HG03097 (cell line): ENCODE data around the gene ZXDC.

ENCODE experiments used
- ATAC-seq: cut with Tn5 transposase; IDR thresholded peaks from one replicate; pipeline ENCODE4 v1.9.1; 2021; ENCODE audit not compliant: unreplicated experiment, low FRiP score

The ZXDC gene

DNA sequence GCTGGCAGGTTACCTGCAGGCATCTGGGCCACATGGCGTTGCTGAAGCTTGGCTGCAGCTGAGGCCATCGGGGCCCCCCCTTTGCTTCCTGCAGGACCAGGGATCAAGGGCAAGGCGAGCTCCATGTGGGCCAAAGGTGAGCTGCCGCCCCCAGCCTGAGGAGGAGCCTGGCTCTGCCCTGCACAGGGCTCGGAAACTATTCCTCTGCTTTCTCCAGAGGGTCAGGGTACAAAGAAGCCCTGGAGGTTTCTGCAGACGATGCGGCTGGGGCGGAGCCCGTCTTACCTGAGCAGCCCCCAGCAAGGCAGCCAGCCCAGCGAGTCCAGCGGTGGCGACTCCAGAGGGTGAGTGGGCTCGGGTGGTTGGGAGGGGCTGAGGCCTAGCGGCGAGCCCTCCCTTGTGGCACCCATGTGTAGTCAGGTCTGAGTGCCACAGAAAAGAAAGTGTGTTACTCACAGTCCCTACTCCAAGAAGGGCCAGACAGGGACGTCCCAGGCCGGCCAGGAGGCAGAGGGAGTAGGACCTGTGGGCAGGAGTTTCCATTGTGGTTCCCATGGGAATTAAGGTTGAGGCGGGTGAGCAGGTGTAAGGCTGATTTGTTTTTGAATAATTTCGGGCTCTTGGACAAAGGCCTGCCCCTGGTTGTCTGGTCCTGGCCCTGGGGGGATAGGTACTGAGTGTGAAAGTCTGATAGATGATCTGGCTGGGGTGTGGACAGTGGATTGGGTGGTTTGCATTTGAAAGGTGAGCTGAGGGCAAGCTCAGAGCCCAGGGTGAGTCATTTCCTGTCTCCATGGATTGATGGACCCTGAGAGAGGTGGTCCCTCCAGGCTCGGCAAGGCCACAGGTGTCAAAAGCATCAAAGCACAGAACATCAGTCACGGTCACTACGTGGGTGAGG lies 55.6 kb downstream of the ZXDC start:
- no peak for ATAC-seq

- ATAC-seq, result no peak
These were observed 56.5 kb downstream of the ZXDC start for GRCh38 chr3:126419151-126419703.

- ATAC-seq, result no peak
These were observed 57.0 kb downstream of the ZXDC start for GRCh38 chr3:126418661-126419131.

- no peak for ATAC-seq
These were observed 57.6 kb downstream of the ZXDC start for GRCh38 chr3:126417981-126418530.

GRCh38 chr3:126417515-126417914 lies 58.2 kb downstream of the ZXDC start:
- no peak for ATAC-seq

- ATAC-seq, result no peak
These were observed 58.7 kb downstream of the ZXDC start for GRCh38 chr3:126416943-126417342.

DNA sequence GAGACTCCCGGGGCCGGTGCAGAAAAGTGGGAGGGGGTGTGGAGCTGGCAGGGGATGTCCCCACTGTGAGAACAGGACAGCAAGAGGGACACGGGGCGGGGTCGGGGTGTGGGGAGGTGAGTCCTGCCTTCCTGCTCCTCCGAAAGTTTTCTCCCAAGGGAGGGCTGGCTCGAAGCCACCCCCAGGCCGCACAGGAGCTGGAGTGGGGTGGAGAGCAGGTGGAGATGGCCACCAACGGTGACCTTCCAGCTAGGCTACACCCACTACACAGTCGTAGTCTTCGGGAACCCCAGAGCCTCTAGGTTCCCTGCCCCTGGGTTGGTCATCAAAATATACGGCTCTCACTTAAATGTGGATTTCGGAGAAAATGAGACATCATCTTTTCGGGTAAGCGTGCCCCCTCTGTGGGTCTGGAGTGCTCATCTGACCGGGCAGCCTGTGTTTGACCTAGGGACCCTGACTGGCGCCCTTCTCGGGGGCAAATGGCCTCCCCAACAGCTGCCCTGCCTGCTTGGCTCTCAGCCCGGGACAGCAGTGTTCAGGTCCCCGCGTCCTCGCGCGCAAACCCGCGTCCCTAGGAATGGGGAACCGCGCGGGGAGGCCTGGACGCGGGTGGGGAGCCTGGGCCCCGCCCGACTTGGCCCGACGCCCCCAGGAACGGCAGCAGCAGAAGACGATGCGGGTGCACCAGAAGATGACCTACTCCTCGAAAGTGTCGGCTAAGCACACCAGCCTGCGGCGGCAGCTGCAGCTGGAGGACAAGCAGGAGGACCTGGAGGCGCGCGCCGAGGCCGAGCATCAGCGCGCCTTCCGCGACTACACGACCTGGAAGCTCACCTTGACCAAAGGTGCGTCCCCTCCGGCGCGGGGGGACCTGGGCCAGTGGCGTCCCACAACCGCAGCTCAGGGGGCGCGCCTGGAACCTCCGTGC lies 59.8 kb downstream of the ZXDC start:
- no peak for ATAC-seq

- ATAC-seq, result no peak
These were observed 60.6 kb downstream of the ZXDC start for GRCh38 chr3:126414961-126415660.

DNA sequence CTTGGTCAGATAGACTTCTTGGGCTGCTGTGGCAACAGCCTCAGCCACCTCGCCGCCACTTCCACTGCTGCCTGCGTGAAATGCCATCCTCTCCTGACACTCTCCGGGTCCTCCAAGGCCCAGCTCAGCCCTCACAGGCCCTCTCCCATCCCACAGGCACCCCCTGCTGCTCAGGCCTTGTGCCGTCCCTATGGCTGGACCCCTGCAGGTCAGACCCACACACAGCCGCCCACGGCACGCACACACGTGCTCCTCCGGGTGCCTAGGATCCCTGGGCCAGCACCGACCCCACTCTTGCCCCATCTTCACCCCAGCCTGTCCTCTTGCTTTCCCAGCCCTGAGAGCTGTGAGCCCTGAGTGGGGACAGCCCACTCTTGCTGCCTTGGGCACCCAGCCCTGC lies 61.3 kb downstream of the ZXDC start:
- no peak for ATAC-seq

DNA sequence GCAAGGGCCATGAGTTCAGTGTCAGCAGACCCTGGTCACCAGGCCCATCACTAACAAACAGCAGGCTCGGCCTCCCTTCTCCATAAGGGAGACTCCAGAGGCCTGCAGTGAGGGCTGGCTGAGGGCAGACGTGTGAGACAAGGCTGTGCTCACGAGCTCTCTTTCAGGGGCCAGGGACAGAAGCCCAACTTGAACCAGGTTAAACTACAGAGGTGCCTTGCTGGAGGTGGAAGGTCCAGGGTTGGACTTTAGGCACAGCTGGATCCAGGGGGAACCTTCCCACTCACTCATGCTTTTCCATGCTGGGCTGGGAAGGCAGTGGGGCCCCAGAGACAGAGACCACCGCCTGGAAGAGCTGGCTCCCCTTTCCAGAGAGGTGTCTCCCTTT lies 62.0 kb downstream of the ZXDC start:
- no peak for ATAC-seq

GRCh38 chr3:126412841-126413692 lies 62.6 kb downstream of the ZXDC start:
- no peak for ATAC-seq

DNA sequence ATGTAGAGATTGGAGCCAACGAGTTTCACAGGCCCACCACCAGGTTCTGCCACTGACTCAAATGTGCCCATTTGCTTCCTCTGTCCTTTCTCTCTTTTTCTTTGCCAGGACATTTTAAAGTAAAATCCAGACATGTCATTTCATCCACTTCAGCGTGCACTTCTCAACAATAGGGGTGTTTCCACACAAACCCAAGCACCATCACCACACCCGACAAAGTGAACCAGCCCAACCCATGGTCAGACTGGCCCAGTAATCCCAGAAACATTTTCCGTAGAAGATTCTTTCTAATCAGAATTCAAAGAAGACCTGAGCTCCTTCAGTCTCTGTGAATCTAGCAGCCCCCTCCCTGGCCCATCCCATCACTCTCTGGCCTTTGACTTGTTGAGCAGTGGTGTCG lies 67.6 kb downstream of the ZXDC start:
- no peak for ATAC-seq

DNA sequence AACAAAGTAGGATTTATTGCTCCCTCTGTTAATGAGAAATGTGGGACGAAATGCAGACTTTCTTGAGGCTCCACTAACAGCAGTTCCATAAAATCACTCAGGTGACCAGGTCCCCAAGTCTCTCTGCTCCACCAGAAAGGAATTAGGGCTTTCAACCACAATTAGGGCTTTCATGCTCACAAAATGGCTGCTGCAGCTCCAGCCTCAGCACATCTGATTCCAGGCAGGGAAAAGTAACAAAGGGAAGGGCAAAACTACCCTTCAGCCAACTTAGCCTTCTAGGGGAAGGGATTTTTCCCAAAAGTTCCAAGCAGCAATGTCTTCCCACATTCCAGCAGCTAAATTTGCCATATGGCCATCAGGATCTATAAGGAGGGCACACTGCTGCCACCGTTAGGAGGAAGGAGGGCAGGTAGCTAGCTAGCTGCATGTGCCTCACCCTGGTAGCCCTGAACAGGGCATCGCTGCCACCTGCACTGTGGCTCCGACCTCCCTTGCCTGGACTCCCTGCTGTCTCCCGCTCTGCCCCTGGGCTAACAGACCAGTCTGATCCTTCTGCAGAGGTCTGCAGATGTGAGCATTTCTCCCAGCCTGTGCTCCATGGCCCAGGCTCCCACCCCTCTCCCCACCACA lies 68.2 kb downstream of the ZXDC start:
- ATAC-seq, result no peak

- no peak for ATAC-seq
These were observed 69.0 kb downstream of the ZXDC start for GRCh38 chr3:126406389-126407296.

DNA sequence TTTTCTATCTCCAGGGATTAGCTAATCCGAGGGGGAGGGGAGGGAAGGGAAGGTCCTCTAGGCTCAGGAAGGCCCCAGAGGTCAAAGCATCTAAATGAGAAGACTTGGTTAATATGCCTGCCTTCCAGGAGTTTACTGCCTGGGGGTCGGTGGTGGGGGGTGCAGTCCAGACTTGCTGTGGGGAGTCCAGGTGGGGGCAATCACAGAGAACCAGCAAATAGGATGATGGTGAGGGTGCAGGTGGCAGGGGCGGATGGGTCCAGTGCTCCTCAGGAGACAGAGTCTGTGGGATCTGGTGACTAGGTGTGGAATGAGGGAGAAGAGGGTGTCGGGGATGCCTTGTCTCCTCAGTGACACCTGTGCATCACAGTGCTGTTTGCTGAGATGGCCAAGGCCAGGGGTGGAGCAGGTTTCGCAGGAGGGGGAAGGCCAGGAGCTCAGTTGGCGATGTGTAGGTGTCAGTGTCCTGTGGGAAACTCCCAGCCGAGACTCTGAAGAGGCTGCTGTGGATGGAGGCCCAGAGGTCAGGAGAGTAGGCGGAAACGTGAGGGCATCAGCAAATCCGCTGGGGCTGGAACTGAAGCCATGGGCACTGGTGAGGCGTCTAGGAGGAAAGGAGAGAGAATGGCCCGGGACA lies 72.9 kb downstream of the ZXDC start:
- no peak for ATAC-seq

DNA sequence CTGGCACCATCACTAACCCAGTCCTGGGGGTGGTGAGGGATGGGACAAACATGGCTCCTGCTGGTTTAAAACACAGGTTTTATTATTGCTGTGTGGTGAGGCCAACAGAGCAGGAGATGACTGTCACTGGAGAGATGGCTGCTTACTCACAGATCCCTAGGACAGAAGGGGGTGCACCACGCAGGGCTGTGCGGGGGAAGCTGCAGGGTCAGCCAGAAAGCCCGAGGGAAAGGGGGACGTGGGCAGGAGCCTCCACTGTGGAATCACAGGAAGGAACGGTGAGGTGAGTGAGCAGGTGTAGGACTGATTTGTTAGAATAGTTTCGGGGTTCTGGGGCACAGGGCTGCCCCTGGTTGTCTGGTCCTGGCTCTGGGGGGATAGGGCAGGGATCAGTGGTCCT lies 73.5 kb downstream of the ZXDC start:
- ATAC-seq, result no peak

- no peak for ATAC-seq
These were observed 74.0 kb downstream of the ZXDC start for GRCh38 chr3:126401611-126402160.
